SU-DHL-6 (cell line): ENCODE results near the gene CYP3A5.

Experiments
- H2AFZ ChIP-seq: fragments of 200-600 bp; sonication (generic); 2 replicates; pipeline ENCODE4 v1.6.1; 2014; ENCODE audit warnings: low read depth, mild to moderate bottlenecking, moderate library complexity, mixed read lengths, antibody characterized with exemption, low read length; ENCODE audit not compliant: severe bottlenecking
- H3F3A ChIP-seq: fragments of 200-600 bp; shearing (Covaris generic); 2 replicates; pipeline ENCODE4 v1.6.0; 2016; ENCODE audit warnings: antibody characterized with exemption, mild to moderate bottlenecking; ENCODE audit not compliant: insufficient read depth
- H3K27ac ChIP-seq: fragments of 200-600 bp; sonication (generic); 2 replicates; pipeline ENCODE4 v1.5.1; 2016; ENCODE audit warnings: low read depth, mild to moderate bottlenecking, low read length, moderate library complexity, mixed read lengths
- H3K27me3 ChIP-seq: fragments of 200-600 bp; sonication (generic), shearing (Covaris generic); 2 replicates; pipeline ENCODE4 v1.6.0; 2014; ENCODE audit warnings: mild to moderate bottlenecking, low read length
- H3K36me3 ChIP-seq: fragments of 200-600 bp; sonication (generic); 2 replicates; pipeline ENCODE4 v1.6.1; 2014; ENCODE audit warnings: mild to moderate bottlenecking, low read length, mixed read lengths
- H3K4me2 ChIP-seq: fragments of 300-600, 200-600 bp; shearing (Covaris generic), sonication (generic); 2 replicates; pipeline ENCODE4 v1.6.0; 2014; ENCODE audit warnings: low read length, low read depth, mild to moderate bottlenecking; ENCODE audit not compliant: poor library complexity, severe bottlenecking
- H3K4me3 ChIP-seq: fragments of 200-600 bp; sonication (generic); 2 replicates; pipeline ENCODE4 v1.5.1; 2014; ENCODE audit warnings: antibody characterized with exemption, low read length, mild to moderate bottlenecking, mixed read lengths; ENCODE audit not compliant: insufficient read depth, poor library complexity, severe bottlenecking
- H3K79me2 ChIP-seq: fragments of 200-600 bp; sonication (generic); 2 replicates; pipeline ENCODE4 v1.6.1; 2014; ENCODE audit warnings: mild to moderate bottlenecking, low read length, moderate library complexity; ENCODE audit not compliant: insufficient read depth
- H3K9ac ChIP-seq: fragments of 200-600 bp; sonication (generic); 2 replicates; pipeline ENCODE4 v1.7.0; 2014; ENCODE audit warnings: mild to moderate bottlenecking, low read length
- H3K9me2 ChIP-seq: fragments of 200-600 bp; sonication (generic); replicated peaks from 2 replicates; pipeline ENCODE4 v1.6.1; 2014; ENCODE audit warnings: low read length; ENCODE audit not compliant: insufficient read depth
- H3K9me3 ChIP-seq: fragments of 200-600 bp; sonication (generic); 2 replicates; pipeline ENCODE4 v1.6.1; 2014; ENCODE audit warnings: low read length, mixed read lengths; ENCODE audit not compliant: insufficient read depth
- H4K20me1 ChIP-seq: fragments of 200-600 bp; sonication (generic); 2 replicates; pipeline ENCODE4 v1.6.1; 2014; ENCODE audit warnings: low read depth, mild to moderate bottlenecking, antibody characterized with exemption, low read length, moderate library complexity, mixed read lengths
- EZH2phosphoT487 ChIP-seq: fragments of 200-600 bp; sonication (generic), shearing (Covaris generic); conservative IDR thresholded peaks from 2 replicates; pipeline ENCODE4 v1.6.1; 2018; ENCODE audit warnings: mild to moderate bottlenecking, antibody characterized with exemption, low read length, moderate library complexity, mixed read lengths
- TF ChIP-seq, protein P1 (sequence below): fragments of 200-600 bp; sonication (generic); IDR thresholded peaks from one replicate; pipeline ENCODE4 v1.5.1; 2017; ENCODE audit warnings: antibody characterized with exemption, mild to moderate bottlenecking, low read length, moderate library complexity; ENCODE audit not compliant: insufficient read depth, poor library complexity, severe bottlenecking

The CYP3A5 gene

DNA sequence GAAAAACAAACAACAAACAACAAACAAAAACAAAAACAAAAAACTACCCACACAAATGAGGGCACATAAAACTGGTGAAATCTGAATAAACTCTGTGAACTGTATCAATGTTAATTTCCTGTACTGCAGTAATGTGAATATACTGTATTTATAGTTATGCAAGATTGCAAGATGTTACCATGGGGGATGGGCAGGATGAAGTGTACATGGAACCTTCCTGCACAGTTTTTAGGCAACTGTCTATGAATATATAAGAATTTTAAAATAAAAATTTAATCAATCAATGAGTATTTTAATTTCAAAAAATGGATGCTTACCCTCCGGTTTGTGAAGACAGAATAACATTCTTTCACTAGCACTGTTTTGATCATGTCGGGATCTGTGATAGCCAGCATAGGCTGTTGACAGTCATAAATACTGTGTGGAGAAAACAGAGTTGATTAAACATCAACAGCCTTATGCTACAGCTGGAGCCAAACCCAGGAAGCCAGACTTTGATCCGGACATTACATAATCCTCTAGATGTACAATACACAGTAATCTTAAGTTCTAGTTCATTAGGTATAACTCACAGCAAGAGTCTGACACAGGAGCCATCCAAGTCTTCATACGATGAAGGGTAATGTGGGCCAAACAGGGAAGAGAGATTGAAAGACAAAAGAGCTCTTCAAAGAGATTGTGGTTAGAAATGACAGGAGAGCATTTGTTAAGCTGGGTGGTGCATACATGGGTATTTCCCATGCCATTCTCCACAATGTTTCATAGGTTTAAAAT, 40.4 kb upstream of the CYP3A5 start:
- Histone ChIP-seq H3K27ac (no peak overlapping the region), H2AFZ (no peak overlapping the region), H3K27me3 (no peaks in the 10 kb centered on the region), H3K4me2 (no peak overlapping the region), H3K36me3 (no peaks in the 10 kb centered on the region), H3K9ac (no peak overlapping the region), H3F3A (no peaks in the 10 kb centered on the region), H3K9me2 (no peaks in the 10 kb centered on the region), H4K20me1 (no peaks in the 10 kb centered on the region), H3K79me2 (no peaks in the 10 kb centered on the region), H3K4me3 (no peak overlapping the region), H3K9me3 (no peaks in the 10 kb centered on the region)
- TF ChIP-seq, protein P1, sequence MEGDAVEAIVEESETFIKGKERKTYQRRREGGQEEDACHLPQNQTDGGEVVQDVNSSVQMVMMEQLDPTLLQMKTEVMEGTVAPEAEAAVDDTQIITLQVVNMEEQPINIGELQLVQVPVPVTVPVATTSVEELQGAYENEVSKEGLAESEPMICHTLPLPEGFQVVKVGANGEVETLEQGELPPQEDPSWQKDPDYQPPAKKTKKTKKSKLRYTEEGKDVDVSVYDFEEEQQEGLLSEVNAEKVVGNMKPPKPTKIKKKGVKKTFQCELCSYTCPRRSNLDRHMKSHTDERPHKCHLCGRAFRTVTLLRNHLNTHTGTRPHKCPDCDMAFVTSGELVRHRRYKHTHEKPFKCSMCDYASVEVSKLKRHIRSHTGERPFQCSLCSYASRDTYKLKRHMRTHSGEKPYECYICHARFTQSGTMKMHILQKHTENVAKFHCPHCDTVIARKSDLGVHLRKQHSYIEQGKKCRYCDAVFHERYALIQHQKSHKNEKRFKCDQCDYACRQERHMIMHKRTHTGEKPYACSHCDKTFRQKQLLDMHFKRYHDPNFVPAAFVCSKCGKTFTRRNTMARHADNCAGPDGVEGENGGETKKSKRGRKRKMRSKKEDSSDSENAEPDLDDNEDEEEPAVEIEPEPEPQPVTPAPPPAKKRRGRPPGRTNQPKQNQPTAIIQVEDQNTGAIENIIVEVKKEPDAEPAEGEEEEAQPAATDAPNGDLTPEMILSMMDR: no peak
- no peak for TF ChIP-seq EZH2phosphoT487

DNA sequence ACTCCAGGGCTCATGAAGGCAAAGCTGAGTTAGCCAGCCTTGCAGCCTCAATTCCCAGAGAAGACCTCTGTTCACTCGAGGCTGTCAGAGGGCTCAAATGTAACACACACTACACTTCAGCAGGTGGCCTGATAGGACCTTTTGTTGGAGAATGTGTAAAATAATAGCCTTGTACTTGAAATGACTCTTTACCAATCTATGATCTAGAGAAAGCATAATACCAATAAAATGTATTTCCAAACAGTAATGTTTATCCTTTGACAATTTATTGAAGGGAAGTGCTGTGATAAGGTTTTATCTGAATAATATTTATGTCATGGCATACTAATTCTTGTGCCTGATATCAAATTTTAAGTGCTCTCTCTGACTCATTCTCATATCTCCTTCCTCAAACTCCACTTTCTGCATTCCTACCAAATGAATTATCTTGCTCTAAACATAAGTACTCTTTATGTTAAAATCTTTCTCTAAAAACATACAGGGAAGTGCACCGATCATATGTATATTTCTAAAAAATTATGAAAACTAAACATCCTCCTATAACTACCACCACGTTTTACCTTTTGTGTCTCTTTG, 34.3 kb upstream of the CYP3A5 start:
- Histone ChIP-seq H3K9ac (no peak overlapping the region), H3K79me2 (no peaks in the 10 kb centered on the region), H3K4me3 (no peak overlapping the region), H3K27me3 (no peaks in the 10 kb centered on the region), H3K4me2 (no peak overlapping the region), H3K27ac (no peak overlapping the region), H3K9me2 (no peaks in the 10 kb centered on the region), H3F3A (no peaks in the 10 kb centered on the region), H2AFZ (no peak overlapping the region), H4K20me1 (no peaks in the 10 kb centered on the region), H3K36me3 (no peaks in the 10 kb centered on the region), H3K9me3 (no peaks in the 10 kb centered on the region)
- TF ChIP-seq EZH2phosphoT487: no peak
- TF ChIP-seq, protein P1: no peak

DNA sequence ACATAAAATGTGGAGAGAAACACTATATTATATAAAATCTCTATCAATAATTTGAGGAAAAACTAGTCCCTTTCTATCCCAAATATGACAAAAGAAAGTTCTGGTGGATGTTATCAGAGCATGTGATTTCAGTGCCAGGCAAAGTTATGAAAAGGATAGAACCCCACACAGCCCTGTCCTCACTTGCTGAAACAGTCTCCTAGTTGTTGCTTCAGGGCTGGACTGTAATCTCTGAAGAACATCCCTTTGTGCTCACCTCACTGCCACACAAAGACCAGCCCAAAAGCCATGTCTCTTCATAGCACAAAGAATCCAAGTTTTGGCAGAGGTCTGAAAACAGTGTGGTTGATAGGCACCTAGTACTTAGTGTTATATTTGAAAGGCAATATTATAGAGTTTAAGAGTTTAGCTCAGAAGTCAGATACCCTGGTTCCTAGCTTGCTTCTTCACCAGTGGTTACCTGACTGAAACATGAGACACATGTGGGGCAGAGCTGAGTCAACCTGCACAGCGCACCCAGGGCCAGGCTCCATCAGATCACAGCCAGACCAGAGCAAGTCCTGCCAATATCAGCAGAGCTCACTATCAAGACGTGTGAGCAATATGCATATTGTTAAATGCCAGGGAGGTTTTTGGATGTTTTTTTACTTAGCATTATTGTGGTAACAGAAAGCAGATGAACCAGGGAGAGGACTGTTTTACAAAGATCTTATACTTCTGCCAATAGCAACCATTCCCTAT, 30.2 kb upstream of the CYP3A5 start:
- Histone ChIP-seq H3K79me2 (no peaks in the 10 kb centered on the region), H3K27ac (no peak overlapping the region), H3K27me3 (no peaks in the 10 kb centered on the region), H3F3A (no peaks in the 10 kb centered on the region), H2AFZ (no peak overlapping the region), H3K9me2 (no peaks in the 10 kb centered on the region), H3K36me3 (no peaks in the 10 kb centered on the region), H3K4me2 (no peak overlapping the region), H3K4me3 (no peak overlapping the region), H3K9me3 (no peaks in the 10 kb centered on the region), H3K9ac (no peak overlapping the region), H4K20me1 (no peaks in the 10 kb centered on the region)
- TF ChIP-seq, protein P1: no peak
- no peak for TF ChIP-seq EZH2phosphoT487
